KMS-11 (cell line): ENCODE data around the gene CRLF2.

ENCODE experiments used
- H2AFZ ChIP-seq: fragments of 200-600 bp; sonication (generic); 2 replicates; pipeline ENCODE4 v1.6.1; 2016; ENCODE audit warnings: antibody characterized with exemption, mixed run types, low read depth
- H3K27ac ChIP-seq: fragments of 200-600 bp; sonication (generic); 2 replicates; pipeline ENCODE4 v1.6.1; 2016; ENCODE audit warnings: mild to moderate bottlenecking, mixed run types
- H3K27me3 ChIP-seq: fragments of 200-600 bp; sonication (generic); 2 replicates; pipeline ENCODE4 v1.6.1; 2017; ENCODE audit warnings: mild to moderate bottlenecking, low read depth, mixed run types, moderate library complexity; ENCODE audit not compliant: insufficient read depth
- H3K36me3 ChIP-seq: fragments of 200-600 bp; sonication (generic); 2 replicates; pipeline ENCODE4 v1.6.1; 2017; ENCODE audit warnings: mild to moderate bottlenecking, mixed run types; ENCODE audit not compliant: insufficient read depth
- H3K4me1 ChIP-seq: fragments of 200-600 bp; sonication (generic); 2 replicates; pipeline ENCODE4 v1.6.1; 2016; ENCODE audit warnings: mild to moderate bottlenecking, low read depth, mixed run types; ENCODE audit not compliant: poor library complexity, severe bottlenecking
- H3K4me2 ChIP-seq: fragments of 200-600 bp; sonication (generic); 2 replicates; pipeline ENCODE4 v1.7.0; 2016; ENCODE audit warnings: mild to moderate bottlenecking, mixed run types
- H3K4me3 ChIP-seq: fragments of 200-600 bp; sonication (generic); IDR thresholded peaks from 2 replicates; pipeline ENCODE4 v1.6.1; 2017; ENCODE audit warnings: low read depth, low read length, mixed read lengths; ENCODE audit not compliant: insufficient read depth
- H3K79me2 ChIP-seq: fragments of 200-600 bp; sonication (generic); 2 replicates; pipeline ENCODE4 v1.6.1; 2016; ENCODE audit warnings: low read depth, mixed run types; ENCODE audit not compliant: insufficient read depth
- H3K9ac ChIP-seq: fragments of 200-600 bp; sonication (generic); 2 replicates; pipeline ENCODE4 v1.6.1; 2016; ENCODE audit warnings: mild to moderate bottlenecking, mixed run types
- H4K20me1 ChIP-seq: fragments of 200-600 bp; sonication (generic); 2 replicates; pipeline ENCODE4 v1.6.1; 2016; ENCODE audit warnings: mild to moderate bottlenecking, mixed run types; ENCODE audit not compliant: insufficient read depth
- TF ChIP-seq, protein P1 (sequence below): fragments of 200-600 bp; sonication (generic); conservative IDR thresholded peaks from 2 replicates; pipeline ENCODE4 v1.6.1; 2017; ENCODE audit warnings: low read depth, mild to moderate bottlenecking, antibody characterized with exemption, low read length, moderate library complexity, mixed read lengths

The CRLF2 gene

DNA sequence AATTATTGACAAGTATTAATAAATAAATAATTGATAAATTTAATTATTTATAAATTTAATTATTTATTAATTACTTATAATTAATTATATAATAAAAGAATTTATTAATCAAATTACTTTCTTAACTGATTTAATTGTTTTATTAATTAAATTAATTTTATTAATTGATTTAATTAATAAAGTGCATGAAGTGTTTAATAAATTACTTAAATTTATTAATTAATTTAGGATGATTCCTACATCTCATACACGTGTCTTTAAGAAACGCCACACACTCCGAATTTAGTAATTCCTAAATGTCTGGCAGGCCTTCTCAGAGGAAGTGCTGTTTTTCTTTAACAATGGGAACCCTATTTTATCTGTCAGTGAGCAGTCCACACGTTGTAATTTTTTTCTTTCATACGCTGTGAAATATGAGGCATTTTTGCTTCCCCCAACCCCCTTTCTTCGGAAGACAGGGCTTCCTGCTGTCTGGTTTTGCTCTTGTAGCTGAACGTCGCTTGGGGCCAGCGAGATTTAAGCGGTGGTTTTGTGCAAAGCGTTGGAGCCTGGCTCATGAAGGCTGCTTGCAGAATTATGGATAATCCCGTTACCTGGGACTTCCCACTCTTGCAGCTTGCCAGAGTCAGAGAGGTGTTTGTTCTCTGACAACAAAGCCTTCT lies 46.8 kb downstream of the CRLF2 start:
- Histone ChIP-seq H4K20me1 (no peaks in the 10 kb centered on the region), H3K4me3 (no peak overlapping the region), H3K36me3 (no peaks in the 10 kb centered on the region), H3K4me2 (no peak overlapping the region), H3K4me1 (no peaks in the 10 kb centered on the region), H3K27me3 (no peaks in the 10 kb centered on the region), H2AFZ (no peak overlapping the region), H3K9ac (no peak overlapping the region), H3K79me2 (no peaks in the 10 kb centered on the region), H3K27ac (no peak overlapping the region)
- TF ChIP-seq, protein P1, sequence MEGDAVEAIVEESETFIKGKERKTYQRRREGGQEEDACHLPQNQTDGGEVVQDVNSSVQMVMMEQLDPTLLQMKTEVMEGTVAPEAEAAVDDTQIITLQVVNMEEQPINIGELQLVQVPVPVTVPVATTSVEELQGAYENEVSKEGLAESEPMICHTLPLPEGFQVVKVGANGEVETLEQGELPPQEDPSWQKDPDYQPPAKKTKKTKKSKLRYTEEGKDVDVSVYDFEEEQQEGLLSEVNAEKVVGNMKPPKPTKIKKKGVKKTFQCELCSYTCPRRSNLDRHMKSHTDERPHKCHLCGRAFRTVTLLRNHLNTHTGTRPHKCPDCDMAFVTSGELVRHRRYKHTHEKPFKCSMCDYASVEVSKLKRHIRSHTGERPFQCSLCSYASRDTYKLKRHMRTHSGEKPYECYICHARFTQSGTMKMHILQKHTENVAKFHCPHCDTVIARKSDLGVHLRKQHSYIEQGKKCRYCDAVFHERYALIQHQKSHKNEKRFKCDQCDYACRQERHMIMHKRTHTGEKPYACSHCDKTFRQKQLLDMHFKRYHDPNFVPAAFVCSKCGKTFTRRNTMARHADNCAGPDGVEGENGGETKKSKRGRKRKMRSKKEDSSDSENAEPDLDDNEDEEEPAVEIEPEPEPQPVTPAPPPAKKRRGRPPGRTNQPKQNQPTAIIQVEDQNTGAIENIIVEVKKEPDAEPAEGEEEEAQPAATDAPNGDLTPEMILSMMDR, result no peak

GRCh38 chrX:1164322-1165288 lies 47.8 kb downstream of the CRLF2 start:
- Histone ChIP-seq H3K27me3 (no peaks in the 10 kb centered on the region), H3K27ac (no peak overlapping the region), H3K79me2 (no peaks in the 10 kb centered on the region), H3K9ac (no peak overlapping the region), H3K36me3 (no peaks in the 10 kb centered on the region), H3K4me3 (no peak overlapping the region), H3K4me2 (no peak overlapping the region), H2AFZ (no peak overlapping the region), H4K20me1 (no peaks in the 10 kb centered on the region), H3K4me1 (no peaks in the 10 kb centered on the region)
- TF ChIP-seq, protein P1, result no peak

GRCh38 chrX:1163231-1163630 lies 49.2 kb downstream of the CRLF2 start:
- no peaks in the 10 kb centered on the region for H3K4me1 ChIP-seq
- no peak overlapping the region for H2AFZ ChIP-seq
- no peaks in the 10 kb centered on the region for H3K27me3 ChIP-seq
- H3K27ac ChIP-seq, result no peak overlapping the region
- H3K79me2 ChIP-seq, result no peaks in the 10 kb centered on the region
- H3K4me3 ChIP-seq, result no peak overlapping the region
- H3K36me3 ChIP-seq, result no peaks in the 10 kb centered on the region
- H3K4me2 ChIP-seq, result no peak overlapping the region
- no peak overlapping the region for H3K9ac ChIP-seq
- no peaks in the 10 kb centered on the region for H4K20me1 ChIP-seq
- TF ChIP-seq, protein P1, result no peak

DNA sequence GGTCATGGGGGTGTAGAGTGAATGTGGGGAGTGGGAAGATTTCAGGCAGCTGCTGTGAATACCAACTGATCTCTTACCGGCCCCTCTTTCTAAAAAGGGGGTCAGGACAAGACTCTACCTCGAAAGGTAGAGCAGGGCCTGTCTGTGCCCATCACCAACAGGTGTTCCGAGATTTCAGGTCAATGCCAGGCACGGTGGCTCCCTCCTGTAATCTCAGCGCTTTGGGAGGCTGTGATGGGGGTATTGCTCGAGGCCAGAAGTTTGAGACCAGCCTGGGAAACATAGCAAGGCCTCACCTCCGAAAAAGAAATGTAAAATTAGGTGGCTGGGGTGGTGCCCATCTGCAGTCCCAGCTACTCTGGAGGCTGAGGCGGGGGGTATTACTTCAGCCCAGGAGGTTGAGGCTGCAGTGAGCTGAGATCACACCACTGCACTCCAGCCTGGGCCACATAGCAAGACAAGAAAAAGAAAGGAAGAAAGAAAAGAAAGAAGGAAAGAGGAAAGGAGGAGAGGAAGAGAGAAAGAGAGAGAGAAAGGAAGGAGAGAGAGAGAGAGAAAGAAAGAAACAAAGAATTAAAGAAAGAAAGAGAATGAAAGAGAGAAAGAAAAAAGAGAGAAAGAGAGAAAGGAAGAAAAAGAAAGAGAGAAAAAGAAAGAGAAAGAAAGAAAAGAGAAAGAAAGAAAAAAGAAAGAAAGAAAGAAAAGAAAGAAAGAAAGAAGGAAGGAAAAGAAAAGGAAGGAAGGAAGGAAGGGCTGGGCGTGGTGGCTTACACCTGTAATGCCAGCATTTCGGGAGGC lies 50.1 kb downstream of the CRLF2 start:
- TF ChIP-seq, protein P1, result no peak
- Histone ChIP-seq H3K27me3 (no peaks in the 10 kb centered on the region), H3K4me3 (no peak overlapping the region), H3K27ac (no peak overlapping the region), H3K4me1 (no peaks in the 10 kb centered on the region), H3K4me2 (no peak overlapping the region), H3K9ac (no peak overlapping the region), H3K79me2 (no peaks in the 10 kb centered on the region), H3K36me3 (no peaks in the 10 kb centered on the region), H4K20me1 (no peaks in the 10 kb centered on the region), H2AFZ (no peak overlapping the region)
